Measurements from ENCODE around the gene C11orf68.
A peak's percentile ranks its signal among the peaks of the same experiment; 100 is the strongest.
"Not testable (repeated sequence)": the region's sequence is repeated elsewhere in the genome, so short reads cannot be mapped to it uniquely, and the experiment has no call there.

The C11orf68 gene

GRCh38 chr11:65918211-65919140 lies at the start of gene C11orf68:
TSS of gene C11orf68 (minus strand) at chr11:65919062. CDS start at chr11:65919031, 31 bp downstream.
- no peak for DNase-seq

- no peak for DNase-seq
Observed at GRCh38 chr11:65967329-65967934, 48.6 kb upstream of the C11orf68 start.

GRCh38 chr11:65965986-65966762 lies 47.3 kb upstream of the C11orf68 start:
- no peak for DNase-seq

- no peak for DNase-seq
Observed at GRCh38 chr11:65964906-65965305, 46.0 kb upstream of the C11orf68 start.

- DNase-seq = no peak
Observed at GRCh38 chr11:65962141-65962564, 43.3 kb upstream of the C11orf68 start.

GRCh38 chr11:65961267-65962140 lies 42.6 kb upstream of the C11orf68 start, which contains the start of gene SART1:
TSS of gene SART1 (plus strand) at chr11:65961734. CDS start at chr11:65961781, 47 bp downstream.
- peak; percentile 98 for DNase-seq

GRCh38 chr11:65960824-65961266 lies 42.0 kb upstream of the C11orf68 start:
- DNase-seq = no peak

GRCh38 chr11:65958774-65959420 lies 40.0 kb upstream of the C11orf68 start:
- no peak for DNase-seq

GRCh38 chr11:65958291-65958690 lies 39.4 kb upstream of the C11orf68 start:
- no peak for DNase-seq

GRCh38 chr11:65954771-65955170 lies 35.9 kb upstream of the C11orf68 start:
- DNase-seq = no peak

- no peak for DNase-seq
Observed at GRCh38 chr11:65953471-65953870, 34.6 kb upstream of the C11orf68 start.

GRCh38 chr11:65952052-65952521 lies 33.2 kb upstream of the C11orf68 start:
- DNase-seq = no peak

- DNase-seq = not testable (repeated sequence)
Observed at GRCh38 chr11:65951641-65952040, 32.8 kb upstream of the C11orf68 start.

- not testable (repeated sequence) for DNase-seq
Observed at GRCh38 chr11:65950711-65951110, 31.8 kb upstream of the C11orf68 start.

- no peak for DNase-seq
Observed at GRCh38 chr11:65947603-65948125, 28.8 kb upstream of the C11orf68 start.

GRCh38 chr11:65947133-65947532 lies 28.3 kb upstream of the C11orf68 start:
- no peak for DNase-seq

- no peak for DNase-seq
Observed at GRCh38 chr11:65946655-65947054, 27.8 kb upstream of the C11orf68 start.

- no peak for DNase-seq
Observed at GRCh38 chr11:65945941-65946558, 27.2 kb upstream of the C11orf68 start.

- no peak for DNase-seq
Observed at GRCh38 chr11:65945430-65945911, 26.6 kb upstream of the C11orf68 start, which contains the start of gene TSGA10IP. TSS of gene TSGA10IP (plus strand) at chr11:65945480. CDS start at chr11:65945676, 196 bp downstream.

- DNase-seq = no peak
Observed at GRCh38 chr11:65944767-65945166, 25.9 kb upstream of the C11orf68 start.
